CD4-positive, alpha-beta T cell treated with Interleukin-4 for 4 hours (primary cell): Measurements from ENCODE around the gene RGS7.

Source experiments
- DNase-seq: peaks from one replicate; pipeline ENCODE4 v3.0.0-alpha.2; 2020

RGS7 gene

DNA sequence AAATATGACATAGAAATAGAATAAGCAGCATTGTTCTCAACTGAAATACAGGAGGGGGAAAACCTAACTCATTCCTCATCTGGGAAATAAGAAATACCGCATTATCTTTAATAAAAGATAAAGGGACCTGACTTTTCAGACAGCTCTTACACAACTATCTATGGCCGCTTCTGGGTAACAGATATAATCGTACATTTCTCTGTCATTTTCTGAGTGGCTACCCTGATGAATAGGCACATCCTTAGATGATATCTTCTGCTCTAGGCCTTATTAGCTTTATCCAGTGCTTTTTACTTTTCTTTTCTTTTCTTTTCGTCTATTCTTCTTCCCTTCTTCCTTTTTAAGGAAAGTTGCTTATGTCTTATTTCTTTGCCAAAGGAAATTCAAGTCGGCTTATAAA is 388.1 kb downstream of the RGS7 start:
- no peak for DNase-seq

DNA sequence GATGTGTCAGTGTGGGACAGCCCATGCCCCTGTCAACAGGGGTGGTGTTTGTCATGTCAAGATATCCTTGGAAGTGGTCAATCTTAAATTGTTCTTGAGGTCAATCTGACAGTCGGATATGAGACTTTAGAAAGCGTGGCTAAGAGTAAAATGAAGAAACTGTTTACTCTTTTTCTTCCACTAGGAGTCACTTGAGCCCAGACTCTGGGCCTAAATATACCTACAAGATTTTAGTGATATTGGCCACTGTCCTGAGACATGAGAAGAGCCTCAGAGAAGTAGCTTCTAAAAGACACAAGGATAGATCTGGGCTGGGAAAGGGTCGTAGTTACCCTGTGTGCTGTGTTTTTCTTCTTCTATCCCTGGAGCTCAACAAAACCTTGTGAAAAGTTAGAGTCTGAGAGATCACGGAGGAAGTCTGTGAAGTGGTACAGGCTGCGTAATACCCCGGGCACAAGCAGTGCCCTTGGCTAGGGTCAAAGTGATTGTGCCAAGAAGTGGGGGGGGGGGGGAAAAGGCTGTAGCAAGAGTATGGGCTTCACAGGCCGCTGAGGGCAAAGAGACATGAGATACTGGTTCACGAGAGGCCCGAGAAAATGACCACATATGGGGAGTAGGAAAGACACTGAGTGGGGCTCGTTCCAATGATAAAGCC is 389.8 kb downstream of the RGS7 start:
- DNase-seq: no peak

DNA sequence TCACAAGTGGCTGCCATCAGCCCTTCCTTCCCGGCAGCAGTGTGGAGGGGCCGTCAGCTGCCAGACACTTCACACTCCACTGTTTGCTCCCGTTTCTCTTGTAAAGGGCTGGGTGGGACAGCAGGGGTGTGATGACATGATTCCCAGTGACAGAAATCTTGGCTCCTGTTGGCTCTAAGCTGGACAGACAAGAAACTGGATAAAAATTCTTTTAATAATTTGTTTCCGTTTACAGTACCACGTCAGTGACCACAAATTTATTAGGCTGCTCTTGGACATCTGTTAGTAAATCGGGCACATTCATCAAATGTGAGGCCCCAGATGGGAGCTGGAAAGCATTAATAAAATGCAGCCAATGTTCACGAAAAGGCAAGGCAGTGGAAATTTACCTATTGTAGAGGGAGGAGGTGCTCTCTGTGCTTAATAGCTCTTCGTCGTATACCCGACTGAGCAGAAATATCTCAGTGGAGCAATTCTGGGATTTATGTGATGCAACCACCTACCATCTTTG is 391.4 kb downstream of the RGS7 start:
- no peak for DNase-seq

DNA sequence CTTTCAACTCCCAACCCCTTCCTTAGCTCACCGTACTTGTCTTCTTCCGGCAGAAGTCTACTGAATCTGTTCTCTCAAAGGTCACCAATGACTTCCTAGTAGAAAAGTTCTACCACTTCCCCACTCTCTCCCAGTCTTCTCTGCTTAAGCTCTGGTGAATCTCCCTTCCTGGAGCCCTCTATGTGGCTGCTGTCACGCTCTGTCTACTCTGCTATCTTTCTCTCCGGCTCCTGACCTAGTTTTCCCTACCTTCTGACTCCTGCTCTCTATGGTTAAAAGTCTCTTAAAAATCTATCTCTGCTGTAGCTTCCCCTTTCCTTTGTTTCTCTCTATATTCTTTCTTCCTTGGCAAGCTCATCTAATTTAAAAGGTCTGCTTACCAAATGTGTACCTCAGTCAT is 394.9 kb downstream of the RGS7 start:
- DNase-seq: no peak

DNA sequence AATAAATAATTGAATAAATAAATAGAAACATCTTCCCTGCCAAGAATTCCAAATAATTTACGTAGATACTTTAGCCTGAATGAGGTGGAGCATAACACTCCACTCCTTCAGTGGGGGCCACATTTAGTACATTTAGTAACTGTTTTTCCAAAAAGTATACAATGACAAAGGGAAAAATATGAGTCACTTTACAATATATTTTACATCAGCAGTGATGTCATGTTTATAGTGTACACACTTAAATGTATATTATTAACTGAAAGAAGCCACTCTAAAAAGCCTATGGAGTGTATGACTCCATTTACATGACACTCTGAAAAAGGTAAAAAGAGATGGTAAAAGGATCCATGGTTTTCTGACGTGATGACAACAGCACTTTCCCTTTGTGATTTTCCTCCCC is 400.6 kb downstream of the RGS7 start:
- DNase-seq: no peak

DNA sequence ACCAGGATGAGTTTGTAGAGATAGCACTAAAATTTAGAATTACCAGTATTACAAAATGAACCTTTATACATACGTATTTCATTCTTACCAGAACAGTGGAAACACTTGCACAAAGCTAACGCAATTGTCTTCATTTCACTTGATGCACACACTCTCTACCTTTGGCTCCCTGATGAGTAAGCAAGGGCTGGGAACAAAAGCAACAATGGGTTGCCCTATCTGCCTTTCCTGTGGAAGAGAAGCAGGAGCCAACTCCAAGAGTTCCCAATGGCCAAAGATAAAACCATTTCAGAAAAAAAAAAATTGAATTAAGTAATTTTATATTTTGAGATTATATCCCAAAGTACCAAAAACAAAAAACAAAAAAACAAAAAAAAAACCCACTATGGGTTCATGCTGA is 401.0 kb downstream of the RGS7 start:
- no peak for DNase-seq

DNA sequence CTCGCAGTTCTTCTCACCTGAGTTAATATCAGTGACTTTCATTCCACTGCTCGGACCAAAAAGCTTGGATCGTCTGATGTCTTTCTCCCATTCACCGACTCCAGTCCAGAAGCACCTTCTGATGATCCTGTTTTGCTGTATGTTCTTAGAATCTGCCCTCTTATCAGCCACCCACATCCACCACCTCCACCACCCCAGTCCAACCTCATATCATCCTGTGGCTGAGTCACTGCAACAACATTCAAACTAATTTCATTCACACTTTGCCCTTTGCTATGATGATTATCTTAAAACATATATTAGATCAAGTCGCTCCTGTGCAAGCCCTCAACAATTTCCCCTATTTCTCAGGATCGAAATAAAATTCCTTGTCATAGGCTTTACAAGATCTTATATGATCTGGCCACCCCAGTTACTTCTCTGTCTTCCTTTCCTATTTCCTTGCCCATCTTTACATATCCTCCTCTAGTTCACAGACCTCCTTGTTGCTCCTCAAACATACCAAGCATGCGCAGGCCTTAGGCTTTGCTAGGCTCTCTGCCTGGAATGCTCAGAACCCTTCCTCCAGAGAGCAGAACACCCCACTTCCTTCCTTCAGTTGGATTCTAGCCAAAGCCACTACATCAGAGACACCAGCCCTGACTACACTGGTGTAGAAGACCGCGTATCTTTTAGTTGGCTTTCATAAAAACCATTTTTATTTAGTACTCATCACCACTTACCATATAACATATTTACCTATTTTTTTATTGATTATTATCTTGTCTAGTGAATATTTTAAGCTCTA is 409.4 kb downstream of the RGS7 start:
- DNase-seq: no peak

DNA sequence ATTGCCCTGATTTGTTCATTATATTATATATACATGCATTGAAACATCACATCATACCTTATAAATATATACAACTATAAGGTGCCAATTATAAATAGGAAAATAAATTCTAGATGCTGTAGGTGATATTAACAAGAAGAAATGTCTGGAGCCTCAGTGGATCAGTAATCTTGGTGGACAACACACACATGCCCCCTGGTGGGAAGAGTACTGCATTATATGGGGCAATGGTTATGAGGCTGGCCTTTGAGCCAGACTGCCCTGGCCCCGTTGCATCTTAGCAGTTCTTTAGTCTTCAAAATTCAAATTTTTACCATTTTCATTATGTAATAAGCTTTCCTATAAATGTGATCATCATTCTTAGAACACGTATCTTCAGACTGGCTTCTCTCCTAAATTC is 410.1 kb downstream of the RGS7 start:
- DNase-seq: no peak

DNA sequence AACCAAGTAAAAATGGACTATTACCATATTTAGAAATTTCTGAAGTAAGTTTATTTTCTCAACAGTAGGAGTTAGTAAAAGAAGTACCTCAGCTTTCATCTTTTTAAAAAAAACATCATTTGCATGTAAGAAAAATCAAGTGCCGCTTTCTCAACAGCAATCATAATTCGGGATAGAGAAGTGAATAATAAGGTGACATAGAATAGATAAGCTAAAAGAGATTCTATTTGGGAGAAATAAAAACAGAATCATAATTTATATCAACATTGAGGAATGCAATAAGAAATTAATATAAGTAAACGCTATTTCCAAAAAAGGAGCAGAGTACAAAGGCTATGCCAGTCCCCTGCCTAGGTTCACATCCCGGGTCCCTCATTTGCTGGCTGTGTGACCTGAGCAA is 414.1 kb downstream of the RGS7 start:
- no peak for DNase-seq

DNA sequence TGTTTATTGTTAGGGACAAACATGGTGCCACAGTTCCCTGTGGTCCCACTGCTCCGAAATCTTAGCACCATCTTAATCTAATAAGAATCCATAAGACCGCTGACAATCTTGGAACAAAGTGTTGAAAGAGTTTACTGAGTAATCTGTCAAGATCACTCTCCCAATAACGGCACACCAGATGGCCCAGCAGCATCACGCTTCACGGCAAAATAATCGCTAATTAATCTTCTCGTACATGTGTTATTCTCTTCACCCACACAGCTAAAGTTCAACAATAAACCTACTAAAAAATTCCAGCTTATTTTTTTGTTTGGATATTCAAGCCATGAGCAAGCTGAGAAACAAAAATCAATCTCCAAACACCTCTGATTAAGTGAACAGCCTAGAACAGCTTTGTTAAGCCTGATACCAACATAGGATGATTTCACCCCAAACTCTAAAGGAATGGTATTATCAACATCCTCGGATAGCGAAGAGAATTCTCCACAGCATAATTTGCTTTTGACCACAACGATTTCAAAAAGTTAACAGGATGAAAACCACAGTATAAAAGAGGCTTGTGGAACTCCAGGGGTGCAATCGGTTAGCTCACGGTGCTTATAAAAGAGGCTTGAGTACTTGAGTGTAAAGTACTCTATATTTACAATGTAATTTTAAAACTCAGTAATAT is 415.2 kb downstream of the RGS7 start:
- no peak for DNase-seq

DNA sequence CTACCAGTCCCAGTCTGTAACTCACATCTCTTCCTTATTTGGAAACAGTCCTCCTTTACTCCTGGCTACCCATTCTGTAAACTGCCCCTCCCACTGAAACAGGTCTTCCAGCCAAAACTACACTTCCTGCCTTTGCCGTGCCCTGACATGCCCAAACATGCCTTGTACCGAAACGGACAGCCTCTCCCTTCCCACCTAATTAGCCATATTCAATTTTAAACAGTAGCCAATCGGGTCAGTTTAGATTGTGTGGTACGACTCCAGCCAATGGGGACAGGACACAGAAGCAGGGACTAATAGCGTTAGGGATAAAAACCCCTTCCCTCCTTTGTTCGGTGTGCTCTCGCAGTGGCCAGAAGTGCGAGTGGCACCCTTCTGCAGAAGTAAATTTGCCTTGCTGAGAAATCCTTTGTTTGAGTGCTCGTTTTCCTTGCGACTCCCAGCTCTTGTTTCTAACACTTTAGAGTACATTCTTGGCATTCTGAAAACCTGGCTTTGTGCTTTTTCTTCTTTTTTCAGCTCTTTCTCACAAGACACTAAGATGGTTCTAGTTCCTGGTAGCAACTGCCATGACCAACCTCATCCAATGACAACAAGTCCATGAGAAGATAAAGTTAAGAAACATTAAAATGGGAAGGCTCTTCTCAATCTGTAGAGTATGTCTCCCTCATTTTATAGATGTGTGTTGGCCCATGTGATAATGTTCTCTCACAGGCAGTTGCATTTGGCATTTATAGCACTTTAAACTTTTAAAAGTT is 419.9 kb downstream of the RGS7 start:
- DNase-seq: no peak

DNA sequence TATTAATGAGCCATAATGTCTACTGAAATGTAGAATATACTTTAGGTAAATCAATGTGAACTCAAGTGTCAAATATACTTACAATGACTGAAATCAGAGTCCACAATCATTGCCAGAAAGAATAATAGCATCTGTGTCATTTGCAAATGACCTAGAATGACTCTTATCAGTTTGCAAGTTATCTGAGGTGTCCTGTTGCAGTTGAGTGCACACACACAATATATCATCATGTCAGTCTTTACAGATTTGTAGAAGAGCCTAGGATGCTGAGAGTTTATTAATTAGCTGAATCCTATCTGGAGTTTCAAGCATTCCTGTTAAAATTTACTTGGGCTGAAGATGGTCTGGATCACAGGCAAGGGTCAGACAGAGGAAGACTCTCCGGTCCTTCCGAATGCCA is 421.1 kb downstream of the RGS7 start:
- DNase-seq: no peak

DNA sequence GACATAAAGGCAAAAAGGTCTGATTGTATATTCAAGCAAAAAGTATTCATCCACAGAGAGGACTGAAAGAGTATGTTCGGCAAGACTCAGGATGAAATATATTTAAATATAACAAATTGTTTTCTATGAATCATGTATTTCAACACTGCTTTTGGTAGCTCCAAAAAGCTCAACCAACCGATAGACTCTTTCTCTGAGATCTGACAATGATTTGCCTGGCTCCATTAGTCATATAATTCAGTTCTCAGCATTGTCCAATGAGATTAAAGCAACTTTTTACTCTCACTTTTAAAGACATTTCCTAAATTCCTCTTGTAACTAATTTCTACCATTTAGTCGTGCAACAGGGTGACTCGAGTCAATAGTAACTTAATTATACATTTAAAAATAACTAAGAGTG is 426.0 kb downstream of the RGS7 start:
- no peak for DNase-seq

DNA sequence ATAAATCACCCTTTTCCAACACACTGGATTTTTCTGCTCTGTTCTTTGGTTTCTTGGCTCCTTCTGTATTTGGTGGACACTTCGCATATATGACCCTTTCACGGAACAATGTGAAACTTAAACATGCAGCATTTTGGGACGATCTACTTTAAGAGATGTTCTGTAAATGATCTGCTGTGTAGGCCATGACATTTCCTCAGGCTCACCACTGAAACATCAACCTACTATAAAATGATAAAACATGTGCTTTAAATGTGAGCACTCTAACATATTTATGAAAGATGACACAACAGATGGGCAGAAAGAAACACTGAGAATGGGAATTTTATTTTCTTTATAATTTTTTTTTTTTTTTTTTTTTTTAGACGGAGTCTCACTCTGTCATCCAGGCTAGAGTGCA is 428.7 kb downstream of the RGS7 start:
- DNase-seq: no peak

DNA sequence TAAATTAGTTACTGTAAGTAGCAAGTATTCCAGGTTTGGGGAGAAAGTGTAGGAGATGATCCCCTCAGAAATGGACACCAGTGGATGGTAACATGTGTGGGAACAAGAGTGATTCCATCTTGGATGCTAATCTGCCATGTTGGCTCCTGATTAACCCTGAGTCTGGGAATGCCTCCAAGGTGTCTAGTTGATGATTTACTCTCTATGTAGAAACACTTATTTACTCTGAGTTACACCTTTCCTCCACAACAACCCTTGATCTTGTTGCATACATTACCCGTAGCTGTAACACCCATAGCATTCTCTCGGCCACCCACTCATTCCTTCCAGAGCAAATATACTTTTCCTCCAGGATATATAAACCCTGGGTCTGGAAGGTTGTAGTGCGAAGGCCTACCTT is 429.2 kb downstream of the RGS7 start:
- no peak for DNase-seq

DNA sequence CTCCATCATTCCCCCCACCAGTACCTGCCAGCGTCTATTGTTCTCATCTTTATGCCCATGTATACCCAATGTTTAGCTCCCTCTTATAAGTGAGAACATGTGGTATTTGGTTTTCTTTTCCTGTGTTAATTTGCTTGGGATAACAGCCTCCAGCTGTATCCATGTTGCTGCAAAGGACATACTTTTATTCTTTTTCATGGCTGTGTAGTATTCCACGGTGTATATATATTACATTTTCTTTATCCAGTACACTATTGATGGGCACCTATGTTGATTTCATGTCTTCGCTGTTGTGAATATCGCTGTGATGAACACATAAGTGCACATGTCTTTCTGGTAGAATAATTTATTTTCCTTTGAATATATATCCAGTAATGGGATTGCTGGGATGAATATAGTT is 431.7 kb downstream of the RGS7 start:
- no peak for DNase-seq

DNA sequence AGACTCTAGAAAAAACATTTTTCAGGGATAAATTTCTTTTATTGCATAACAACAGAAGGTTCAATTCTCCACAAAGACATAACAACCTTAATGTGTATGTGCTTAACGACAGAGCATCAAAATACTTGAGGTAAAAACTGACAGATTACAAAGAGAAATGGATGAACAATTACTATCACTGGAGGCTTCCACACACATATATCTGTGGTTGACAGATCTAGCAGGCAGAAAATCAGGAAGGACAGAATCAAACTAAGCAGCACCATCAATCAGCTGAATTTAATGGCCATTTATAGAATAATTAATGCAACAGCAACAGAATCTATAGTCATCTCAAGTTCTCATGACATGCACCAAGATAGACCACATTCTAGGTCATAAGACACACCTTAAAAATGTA is 439.0 kb downstream of the RGS7 start:
- no peak for DNase-seq

DNA sequence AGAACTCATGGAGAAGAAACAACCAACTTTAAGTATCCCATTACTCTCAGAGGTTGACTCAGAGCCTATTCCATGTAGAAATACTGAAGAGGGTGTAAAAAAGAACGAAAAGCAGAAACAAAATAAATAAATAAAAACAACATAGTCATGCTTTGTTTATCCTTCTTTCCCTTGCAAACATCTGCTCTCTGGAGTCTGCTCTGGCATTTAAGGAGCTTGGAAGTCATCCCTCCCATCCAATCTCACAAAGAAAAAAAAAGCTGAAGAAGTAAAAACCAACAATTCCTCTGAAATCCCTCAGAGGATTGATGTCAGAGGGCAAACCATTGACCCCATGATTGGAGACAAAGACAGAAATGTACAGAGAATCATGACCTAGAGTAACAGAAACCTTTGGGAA is 442.5 kb downstream of the RGS7 start:
- DNase-seq: no peak

DNA sequence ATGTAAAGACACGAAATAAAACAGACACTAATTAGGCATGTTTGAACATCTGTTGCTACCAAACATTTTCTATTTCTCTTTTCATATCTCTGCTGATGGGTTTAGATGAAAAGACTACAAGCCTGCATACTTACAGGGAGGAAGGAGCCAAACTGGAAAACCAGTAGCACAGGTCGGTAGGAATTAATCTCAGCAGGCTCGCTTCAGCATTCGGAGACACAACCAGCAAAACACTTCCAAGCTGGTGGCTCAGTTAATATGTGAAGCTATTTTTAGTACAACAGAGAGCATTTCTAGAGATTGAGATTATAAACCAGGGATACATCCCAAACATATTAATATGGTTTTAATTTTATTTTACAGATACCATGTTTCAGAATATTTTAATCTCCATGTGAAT is 444.2 kb downstream of the RGS7 start:
- DNase-seq: no peak

DNA sequence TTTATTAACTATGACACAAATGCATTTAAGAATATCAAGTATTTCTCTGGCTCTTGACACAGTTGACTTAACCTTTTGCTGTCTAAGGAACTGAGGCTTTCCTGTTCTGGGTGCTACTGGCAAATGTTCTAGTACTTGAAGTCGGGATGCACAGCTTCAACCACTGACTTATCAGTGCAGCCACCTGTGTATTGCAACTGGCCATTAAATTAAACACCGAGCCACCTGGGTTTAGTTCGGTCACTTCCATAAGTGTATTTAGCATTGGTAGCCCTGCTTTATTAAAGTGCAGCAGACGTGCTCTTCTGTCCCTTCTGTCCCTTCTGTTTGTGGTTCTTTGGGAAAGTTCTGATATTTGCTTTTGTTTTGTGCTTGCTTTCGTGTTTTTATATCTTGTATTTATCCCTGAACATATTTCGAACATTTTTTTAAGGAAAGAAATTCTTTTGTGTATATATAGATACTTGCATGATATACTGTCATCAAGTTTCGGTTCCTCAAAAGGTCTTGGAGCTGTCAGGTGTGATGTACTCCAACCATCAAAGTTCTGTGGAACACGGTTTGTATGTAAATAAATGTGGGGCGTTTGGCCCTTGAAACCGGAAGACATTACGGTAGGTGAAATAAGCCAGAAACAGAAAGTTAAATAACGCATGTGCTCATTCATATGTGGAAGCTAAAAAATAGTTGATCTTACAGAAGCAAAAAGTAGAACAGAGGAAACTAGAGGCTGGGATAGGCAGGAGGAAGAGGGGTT is 447.1 kb downstream of the RGS7 start:
- DNase-seq: no peak

DNA sequence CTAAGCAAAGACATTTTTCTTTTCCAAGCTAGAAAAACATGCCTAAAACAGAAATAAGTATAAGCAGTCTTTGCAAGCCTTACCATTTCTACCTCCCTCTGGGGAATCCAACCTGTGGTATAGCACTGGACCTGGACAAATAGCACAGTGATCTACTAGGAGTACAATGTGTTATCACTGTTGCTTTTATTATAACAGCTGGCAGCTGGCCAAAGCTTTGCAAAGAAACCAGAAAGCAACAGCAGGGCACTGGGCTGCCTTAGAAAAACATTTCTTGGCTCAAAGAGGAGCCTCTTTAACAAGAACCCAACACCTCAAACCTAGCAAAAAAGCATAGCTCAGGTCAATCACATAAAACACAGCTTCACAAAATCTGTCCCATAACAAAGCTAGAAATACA is 450.5 kb downstream of the RGS7 start:
- DNase-seq: no peak

DNA sequence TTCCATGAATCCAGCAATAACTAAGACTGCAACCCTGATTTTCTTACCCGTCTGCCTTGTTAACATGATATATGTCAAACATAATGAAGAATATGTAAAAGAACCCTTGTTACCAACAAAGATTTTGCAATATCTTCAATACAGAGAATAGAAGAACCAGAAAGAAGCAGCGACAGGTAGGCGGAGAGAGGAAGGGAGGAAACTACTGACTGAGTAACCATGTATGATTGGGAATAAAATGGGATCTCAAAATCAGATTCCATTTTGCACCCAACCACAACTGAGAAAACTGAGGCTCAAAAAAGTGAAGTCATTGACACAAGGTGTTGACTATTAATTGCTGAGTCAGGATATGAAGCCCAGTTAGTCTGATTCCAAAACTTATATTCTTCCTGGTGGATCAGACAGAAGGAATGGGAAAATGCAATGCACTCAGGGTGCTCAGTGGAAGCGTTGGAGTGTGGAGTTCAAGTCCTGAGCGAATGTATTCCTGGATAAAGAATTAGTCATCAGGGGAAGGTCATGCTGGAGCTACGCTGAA is 451.7 kb downstream of the RGS7 start:
- no peak for DNase-seq
